H9 (cell line): ENCODE results near the gene DHRS7B. TPM values are rescaled to one million over a fixed set of nuclear protein-coding genes. Genes with fewer than 3 reads are reported as not detected.

Experiments used
- DNase-seq: peaks from one replicate; pipeline ENCODE4 v3.0.0-alpha.2; 2017
- H2AFZ ChIP-seq: one replicate; pipeline ENCODE4 v1.6.1; 2013; ENCODE audit warnings: mild to moderate bottlenecking, low read length, control low read depth, moderate library complexity
- H2AK5ac ChIP-seq: 2 replicates; pipeline ENCODE4 v1.6.1; 2013; ENCODE audit warnings: low read length, control low read depth, mixed read lengths; ENCODE audit not compliant: insufficient read length
- H2BK120ac ChIP-seq: one replicate; pipeline ENCODE4 v1.6.1; 2013; ENCODE audit warnings: low read depth, mild to moderate bottlenecking, low read length, control low read depth, inconsistent platforms; ENCODE audit not compliant: poor library complexity, severe bottlenecking
- H2BK12ac ChIP-seq: 2 replicates; pipeline ENCODE4 v1.6.1; 2013; ENCODE audit warnings: low read length, control low read depth, mixed read lengths, low read depth; ENCODE audit not compliant: insufficient read length
- H2BK15ac ChIP-seq: 2 replicates; pipeline ENCODE4 v1.6.1; 2013; ENCODE audit warnings: low read depth, low read length, control low read depth
- H2BK20ac ChIP-seq: one replicate; pipeline ENCODE4 v1.6.1; 2013; ENCODE audit warnings: low read depth, mild to moderate bottlenecking, low read length, control low read depth, inconsistent platforms; ENCODE audit not compliant: poor library complexity, severe bottlenecking
- H2BK5ac ChIP-seq: 2 replicates; pipeline ENCODE4 v1.6.1; 2013; ENCODE audit warnings: low read length, control low read depth, mixed read lengths; ENCODE audit not compliant: insufficient read length
- H3K14ac ChIP-seq: 2 replicates; pipeline ENCODE4 v1.6.1; 2013; ENCODE audit warnings: low read length, control low read depth; ENCODE audit not compliant: insufficient read depth
- H3K18ac ChIP-seq: 2 replicates; pipeline ENCODE4 v1.6.1; 2013; ENCODE audit warnings: low read depth, mild to moderate bottlenecking, mixed read lengths, low read length, control low read depth; ENCODE audit not compliant: insufficient read length
- H3K23ac ChIP-seq: 2 replicates; pipeline ENCODE4 v1.6.1; 2013; ENCODE audit warnings: low read length, control low read depth, mixed read lengths, low read depth; ENCODE audit not compliant: insufficient read length
- H3K23me2 ChIP-seq: 2 replicates; pipeline ENCODE4 v1.6.1; 2013; ENCODE audit warnings: low read depth, mild to moderate bottlenecking, mixed read lengths, low read length, control low read depth; ENCODE audit not compliant: insufficient read length, poor library complexity, severe bottlenecking
- H3K27ac ChIP-seq: 2 replicates; pipeline ENCODE4 v1.5.1; 2013; ENCODE audit warnings: low read length, control low read depth, mixed read lengths, low read depth; ENCODE audit not compliant: insufficient read length
- H3K27me3 ChIP-seq: 2 replicates; pipeline ENCODE4 v1.6.1; 2013; ENCODE audit warnings: low read length, control low read depth, inconsistent platforms; ENCODE audit not compliant: insufficient read depth
- H3K4ac ChIP-seq: 2 replicates; pipeline ENCODE4 v1.6.1; 2013; ENCODE audit warnings: low read depth, mild to moderate bottlenecking, control low read depth, inconsistent platforms, low read length, moderate library complexity
- H3K4me1 ChIP-seq: 2 replicates; pipeline ENCODE4 v1.6.1; 2013; ENCODE audit warnings: low read length, control low read depth, inconsistent platforms; ENCODE audit not compliant: insufficient read depth
- H3K4me2 ChIP-seq: 2 replicates; pipeline ENCODE4 v1.6.1; 2013; ENCODE audit warnings: low read length, control low read depth, mixed read lengths; ENCODE audit not compliant: insufficient read length, insufficient read depth
- H3K56ac ChIP-seq: 2 replicates; pipeline ENCODE4 v1.6.1; 2013; ENCODE audit warnings: low read depth, mild to moderate bottlenecking, mixed read lengths, low read length, control low read depth; ENCODE audit not compliant: insufficient read length
- H3K79me1 ChIP-seq: 2 replicates; pipeline ENCODE4 v1.6.1; 2013; ENCODE audit warnings: low read depth, mild to moderate bottlenecking, moderate library complexity, low read length, control low read depth, inconsistent platforms; ENCODE audit not compliant: insufficient read depth, poor library complexity, severe bottlenecking
- H3K79me2 ChIP-seq: 2 replicates; pipeline ENCODE4 v1.6.1; 2013; ENCODE audit warnings: low read length, control low read depth, inconsistent platforms; ENCODE audit not compliant: insufficient read depth
- H3K9ac ChIP-seq: 2 replicates; pipeline ENCODE4 v1.6.1; 2013; ENCODE audit warnings: low read length, control low read depth, mixed read lengths; ENCODE audit not compliant: insufficient read length; ENCODE audit errors: extremely low read depth
- H3K9me3 ChIP-seq: one replicate; pipeline ENCODE4 v1.6.1; 2013; ENCODE audit warnings: low read depth, low read length, inconsistent platforms; ENCODE audit not compliant: control insufficient read depth
- H3T11ph ChIP-seq: one replicate; pipeline ENCODE4 v1.6.1; 2013; ENCODE audit warnings: mild to moderate bottlenecking, low read length, control low read depth, inconsistent platforms
- H4K20me1 ChIP-seq: one replicate; pipeline ENCODE4 v1.6.1; 2013; ENCODE audit not compliant: control insufficient read depth, insufficient read length, insufficient read depth
- H4K5ac ChIP-seq: 2 replicates; pipeline ENCODE4 v1.6.1; 2013; ENCODE audit warnings: low read depth, mild to moderate bottlenecking, mixed read lengths, low read length, control low read depth; ENCODE audit not compliant: insufficient read length
- H4K8ac ChIP-seq: replicated peaks from 2 replicates; pipeline ENCODE4 v1.6.1; 2013; ENCODE audit warnings: low read length, control low read depth, mixed read lengths, low read depth; ENCODE audit not compliant: insufficient read length
- H4K91ac ChIP-seq: 2 replicates; pipeline ENCODE4 v1.6.1; 2013; ENCODE audit warnings: low read depth, mild to moderate bottlenecking, moderate library complexity, mixed read lengths, low read length, control low read depth; ENCODE audit not compliant: insufficient read length
- H3K27ac Mint-ChIP-seq, 3 experiments: 2 replicates in 2 of 3; 3 replicates in 1 of 3; pipeline ENCODE4 v1.8.0; 2020 to 2021; ENCODE audit warnings: mixed read lengths in 3 of 3, mild to moderate bottlenecking in 1 of 3, moderate library complexity in 1 of 3
- H3K27me3 Mint-ChIP-seq: 2 replicates; pipeline ENCODE4 v1.8.0; 2021; ENCODE audit warnings: low read depth, mild to moderate bottlenecking, moderate library complexity, mixed read lengths
- H3K36me3 Mint-ChIP-seq, 3 experiments: 2 replicates in 2 of 3; 3 replicates in 1 of 3; pipeline ENCODE4 v1.8.0; 2020 to 2021; ENCODE audit warnings: low read depth in 3 of 3, mixed read lengths in 3 of 3; ENCODE audit not compliant: insufficient read depth in 1 of 3
- H3K4me1 Mint-ChIP-seq, 2 experiments: 2 replicates each; pipeline ENCODE4 v1.8.0; 2020; ENCODE audit warnings: mixed read lengths in 2 of 2
- H3K4me3 Mint-ChIP-seq, 2 experiments: 2 replicates in 1 of 2; 3 replicates in 1 of 2; pipeline ENCODE4 v1.8.0; 2020 to 2021; ENCODE audit warnings: mild to moderate bottlenecking in 2 of 2, mixed read lengths in 2 of 2, moderate library complexity in 1 of 2
- H3K9me3 Mint-ChIP-seq, 2 experiments: 2 replicates in 1 of 2; 3 replicates in 1 of 2; pipeline ENCODE4 v1.8.0; 2020; ENCODE audit warnings: mild to moderate bottlenecking in 2 of 2, mixed read lengths in 2 of 2, moderate library complexity in 1 of 2
- WGBS: extraction: QIAGEN DNeasy Blood & Tissue Kit; methylation state at CpG from one replicate; pipeline ENCODE4 v1.1.7; 2013; ENCODE audit warnings: missing lambda C conversion rate, low lambda C conversion rate, mixed read lengths; ENCODE audit not compliant: insufficient read length; ENCODE audit errors: extremely low coverage; 5-methylcytosine and 5-hydroxymethylcytosine counted together
- total RNA-seq: library from RNA; stranded (reverse); gene quantifications from 2 replicates; pipeline ENCODE4 v1.2.1, GENCODE V29; 2021
- TF ChIP-seq, protein P1 (sequence below): fragments of 200-600 bp; sonication (generic); conservative IDR thresholded peaks from 3 replicates; pipeline ENCODE4 v1.8.0; 2021; ENCODE audit warnings: antibody characterized with exemption, mild to moderate bottlenecking

Gene DHRS7B
- total RNA-seq, 1 experiment from 2014 or later = 20.3 TPM

GRCh38 chr17:21113049-21113690, 13.6 kb upstream of the DHRS7B start:
- Mint-ChIP-seq H3K4me3 (no peak overlapping the region), H3K9me3 (no peaks in the 10 kb centered on the region; a peak in 1 of 5 replicates), H3K27ac (no peak overlapping the region), H3K27me3 (no peaks in the 10 kb centered on the region), H3K4me1 (peaks cover 28 to 29% of the 10 kb centered on the region in 2 experiments), H3K36me3 (no peaks in the 10 kb centered on the region; a peak in 1 of 7 replicates)
- no peaks in the 10 kb centered on the region for H3K23me2 ChIP-seq
- H3K23ac ChIP-seq = no peak overlapping the region
- no peak overlapping the region for H2BK12ac ChIP-seq
- H3T11ph ChIP-seq = no peak overlapping the region
- H3K27ac ChIP-seq = no peak overlapping the region
- H3K56ac ChIP-seq = no peak overlapping the region
- no peak overlapping the region for H4K5ac ChIP-seq
- no peaks in the 10 kb centered on the region for H3K9me3 ChIP-seq
- H2AFZ ChIP-seq = no peak overlapping the region
- H4K91ac ChIP-seq = no peak overlapping the region
- no peak overlapping the region for H3K14ac ChIP-seq
- H2BK20ac ChIP-seq = no peak overlapping the region
- no peaks in the 10 kb centered on the region for H3K27me3 ChIP-seq
- no peak overlapping the region for H2BK120ac ChIP-seq
- no peak overlapping the region for H3K4ac ChIP-seq
- H2BK5ac ChIP-seq = no peak overlapping the region
- H3K79me1 ChIP-seq = no peaks in the 10 kb centered on the region
- no CpG with 5 or more reads among the region's 5 CpGs for WGBS
- H3K4me1 ChIP-seq = no peaks in the 10 kb centered on the region; the same call in 1 of the 2 replicates
- H4K8ac ChIP-seq = no peak overlapping the region
- H3K9ac ChIP-seq = no peak overlapping the region
- H3K4me2 ChIP-seq = no peak overlapping the region
- H3K79me2 ChIP-seq = no peaks in the 10 kb centered on the region
- TF ChIP-seq, protein P1, sequence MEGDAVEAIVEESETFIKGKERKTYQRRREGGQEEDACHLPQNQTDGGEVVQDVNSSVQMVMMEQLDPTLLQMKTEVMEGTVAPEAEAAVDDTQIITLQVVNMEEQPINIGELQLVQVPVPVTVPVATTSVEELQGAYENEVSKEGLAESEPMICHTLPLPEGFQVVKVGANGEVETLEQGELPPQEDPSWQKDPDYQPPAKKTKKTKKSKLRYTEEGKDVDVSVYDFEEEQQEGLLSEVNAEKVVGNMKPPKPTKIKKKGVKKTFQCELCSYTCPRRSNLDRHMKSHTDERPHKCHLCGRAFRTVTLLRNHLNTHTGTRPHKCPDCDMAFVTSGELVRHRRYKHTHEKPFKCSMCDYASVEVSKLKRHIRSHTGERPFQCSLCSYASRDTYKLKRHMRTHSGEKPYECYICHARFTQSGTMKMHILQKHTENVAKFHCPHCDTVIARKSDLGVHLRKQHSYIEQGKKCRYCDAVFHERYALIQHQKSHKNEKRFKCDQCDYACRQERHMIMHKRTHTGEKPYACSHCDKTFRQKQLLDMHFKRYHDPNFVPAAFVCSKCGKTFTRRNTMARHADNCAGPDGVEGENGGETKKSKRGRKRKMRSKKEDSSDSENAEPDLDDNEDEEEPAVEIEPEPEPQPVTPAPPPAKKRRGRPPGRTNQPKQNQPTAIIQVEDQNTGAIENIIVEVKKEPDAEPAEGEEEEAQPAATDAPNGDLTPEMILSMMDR = no peak
- no peaks in the 10 kb centered on the region for H4K20me1 ChIP-seq
- DNase-seq = no peak
- H3K18ac ChIP-seq = no peak overlapping the region
- no peak overlapping the region for H2BK15ac ChIP-seq
- no peak overlapping the region for H2AK5ac ChIP-seq
